ENCODE results near the gene GRHL3.
A peak's percentile ranks its signal among the peaks of the same experiment; 100 is the strongest.

GRHL3 gene

DNA sequence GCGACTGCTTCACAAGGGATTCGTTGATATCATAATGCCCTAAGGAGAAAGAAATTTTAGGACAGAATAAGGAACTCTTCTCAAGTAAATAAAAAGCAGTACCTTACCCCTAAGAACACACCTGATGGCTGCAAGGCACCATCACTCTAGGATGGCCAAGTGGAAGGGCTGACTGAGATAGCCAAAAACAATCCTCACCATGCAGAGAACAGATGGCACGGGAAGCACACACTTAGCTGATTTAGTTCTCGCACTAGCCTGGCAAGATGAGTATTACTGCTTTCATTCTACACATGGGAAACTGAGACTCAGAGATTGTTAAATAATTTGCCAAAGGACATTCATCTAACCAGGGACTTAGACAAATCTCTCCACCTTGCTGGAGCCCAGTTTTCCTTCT, 50.6 kb downstream of the GRHL3 start:
- no peak for DNase-seq (ENCODE audit: low spot score)
- ATAC-seq (ENCODE audit: low read depth): no peak
- peaks cover 12% of the 10 kb centered on the region for H3K36me3 ChIP-seq (ENCODE audit: low read depth)
- no peak overlapping the region for H3K27ac ChIP-seq (ENCODE audit: poor library complexity, severe bottlenecking)
- no peak overlapping the region for H3K4me3 ChIP-seq (ENCODE audit: severe bottlenecking)
- H3K27me3 ChIP-seq (ENCODE audit: insufficient read depth, poor library complexity, severe bottlenecking): no peaks in the 10 kb centered on the region
- TF ChIP-seq, protein P1, sequence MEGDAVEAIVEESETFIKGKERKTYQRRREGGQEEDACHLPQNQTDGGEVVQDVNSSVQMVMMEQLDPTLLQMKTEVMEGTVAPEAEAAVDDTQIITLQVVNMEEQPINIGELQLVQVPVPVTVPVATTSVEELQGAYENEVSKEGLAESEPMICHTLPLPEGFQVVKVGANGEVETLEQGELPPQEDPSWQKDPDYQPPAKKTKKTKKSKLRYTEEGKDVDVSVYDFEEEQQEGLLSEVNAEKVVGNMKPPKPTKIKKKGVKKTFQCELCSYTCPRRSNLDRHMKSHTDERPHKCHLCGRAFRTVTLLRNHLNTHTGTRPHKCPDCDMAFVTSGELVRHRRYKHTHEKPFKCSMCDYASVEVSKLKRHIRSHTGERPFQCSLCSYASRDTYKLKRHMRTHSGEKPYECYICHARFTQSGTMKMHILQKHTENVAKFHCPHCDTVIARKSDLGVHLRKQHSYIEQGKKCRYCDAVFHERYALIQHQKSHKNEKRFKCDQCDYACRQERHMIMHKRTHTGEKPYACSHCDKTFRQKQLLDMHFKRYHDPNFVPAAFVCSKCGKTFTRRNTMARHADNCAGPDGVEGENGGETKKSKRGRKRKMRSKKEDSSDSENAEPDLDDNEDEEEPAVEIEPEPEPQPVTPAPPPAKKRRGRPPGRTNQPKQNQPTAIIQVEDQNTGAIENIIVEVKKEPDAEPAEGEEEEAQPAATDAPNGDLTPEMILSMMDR (IDR thresholded peaks at IDR 0.05; ENCODE audit: poor library complexity, severe bottlenecking): no peak
- no peaks in the 10 kb centered on the region for H3K9me3 ChIP-seq (ENCODE audit: severe bottlenecking)
- peaks cover 16% of the 10 kb centered on the region for H3K4me1 ChIP-seq (ENCODE audit: insufficient read depth, poor library complexity, severe bottlenecking)

GRCh38 chr1:24373044-24373443, 53.9 kb downstream of the GRHL3 start:
- H3K36me3 ChIP-seq (ENCODE audit: low read depth): peaks cover 17% of the 10 kb centered on the region
- H3K9me3 ChIP-seq (ENCODE audit: severe bottlenecking): no peaks in the 10 kb centered on the region
- ATAC-seq (ENCODE audit: low read depth) (no peak), DNase-seq (ENCODE audit: low spot score) (peak; percentile 20)
- H3K27ac ChIP-seq (ENCODE audit: poor library complexity, severe bottlenecking): peak overlapping the region; percentile 99
- TF ChIP-seq, protein P1 (IDR thresholded peaks at IDR 0.05; ENCODE audit: poor library complexity, severe bottlenecking): no peak
- H3K27me3 ChIP-seq (ENCODE audit: insufficient read depth, poor library complexity, severe bottlenecking): no peaks in the 10 kb centered on the region
- no peak overlapping the region for H3K4me3 ChIP-seq (ENCODE audit: severe bottlenecking)
- H3K4me1 ChIP-seq (ENCODE audit: insufficient read depth, poor library complexity, severe bottlenecking): peaks cover 24% of the 10 kb centered on the region

- no peak overlapping the region for H3K4me3 ChIP-seq (ENCODE audit: severe bottlenecking)
- peaks cover 25% of the 10 kb centered on the region for H3K4me1 ChIP-seq (ENCODE audit: insufficient read depth, poor library complexity, severe bottlenecking)
- H3K27ac ChIP-seq (ENCODE audit: poor library complexity, severe bottlenecking): peak overlapping the region; percentile 99
- H3K27me3 ChIP-seq (ENCODE audit: insufficient read depth, poor library complexity, severe bottlenecking): no peaks in the 10 kb centered on the region
- DNase-seq (ENCODE audit: low spot score) (peak; percentile 12), ATAC-seq (ENCODE audit: low read depth) (no peak)
- H3K9me3 ChIP-seq (ENCODE audit: severe bottlenecking): no peaks in the 10 kb centered on the region
- TF ChIP-seq, protein P1 (IDR thresholded peaks at IDR 0.05; ENCODE audit: poor library complexity, severe bottlenecking): no peak
- peaks cover 18% of the 10 kb centered on the region for H3K36me3 ChIP-seq (ENCODE audit: low read depth)
Observed at GRCh38 chr1:24373710-24374109, 54.6 kb downstream of the GRHL3 start.

- Histone ChIP-seq H3K4me1 (ENCODE audit: insufficient read depth, poor library complexity, severe bottlenecking) (peaks cover 37% of the 10 kb centered on the region), H3K36me3 (ENCODE audit: low read depth) (peaks cover 19% of the 10 kb centered on the region), H3K27me3 (ENCODE audit: insufficient read depth, poor library complexity, severe bottlenecking) (no peaks in the 10 kb centered on the region), H3K9me3 (ENCODE audit: severe bottlenecking) (no peaks in the 10 kb centered on the region), H3K27ac (ENCODE audit: poor library complexity, severe bottlenecking) (peak overlapping the region; percentile 99), H3K4me3 (ENCODE audit: severe bottlenecking) (no peak overlapping the region)
- peak; percentile 88 for ATAC-seq (ENCODE audit: low read depth)
- TF ChIP-seq, protein P1 (IDR thresholded peaks at IDR 0.05; ENCODE audit: poor library complexity, severe bottlenecking): no peak
- peak; percentile 61 for DNase-seq (ENCODE audit: low spot score)
Observed at GRCh38 chr1:24374891-24375786, 56.0 kb downstream of the GRHL3 start.
